HG02938 (cell line): ENCODE measurements around the gene GPR143.

ENCODE experiments used
- ATAC-seq: cut with Tn5 transposase; IDR thresholded peaks from one replicate; pipeline ENCODE4 v1.9.1; 2021; ENCODE audit warnings: mild to moderate bottlenecking, moderate library complexity; ENCODE audit not compliant: unreplicated experiment

Gene GPR143

DNA sequence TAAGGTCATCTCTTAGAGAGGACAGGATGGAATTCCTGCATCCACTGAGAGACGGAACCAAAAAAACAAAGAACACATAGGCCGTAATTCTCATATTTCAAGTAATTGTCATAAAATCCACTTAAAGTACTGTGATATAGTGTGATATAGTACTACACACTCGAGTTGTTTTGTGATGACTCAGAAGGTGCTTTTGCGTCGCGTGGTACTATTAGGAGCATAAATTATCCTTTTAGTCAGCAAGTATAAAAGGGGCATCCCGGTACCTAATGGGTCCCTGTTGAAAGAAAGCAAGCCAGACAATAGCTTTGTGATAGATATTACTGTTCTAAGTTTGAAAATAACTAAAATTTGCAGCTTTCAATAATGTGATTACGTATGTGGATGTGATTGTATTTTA is 55.3 kb downstream of the GPR143 start:
- ATAC-seq, result no peak

DNA sequence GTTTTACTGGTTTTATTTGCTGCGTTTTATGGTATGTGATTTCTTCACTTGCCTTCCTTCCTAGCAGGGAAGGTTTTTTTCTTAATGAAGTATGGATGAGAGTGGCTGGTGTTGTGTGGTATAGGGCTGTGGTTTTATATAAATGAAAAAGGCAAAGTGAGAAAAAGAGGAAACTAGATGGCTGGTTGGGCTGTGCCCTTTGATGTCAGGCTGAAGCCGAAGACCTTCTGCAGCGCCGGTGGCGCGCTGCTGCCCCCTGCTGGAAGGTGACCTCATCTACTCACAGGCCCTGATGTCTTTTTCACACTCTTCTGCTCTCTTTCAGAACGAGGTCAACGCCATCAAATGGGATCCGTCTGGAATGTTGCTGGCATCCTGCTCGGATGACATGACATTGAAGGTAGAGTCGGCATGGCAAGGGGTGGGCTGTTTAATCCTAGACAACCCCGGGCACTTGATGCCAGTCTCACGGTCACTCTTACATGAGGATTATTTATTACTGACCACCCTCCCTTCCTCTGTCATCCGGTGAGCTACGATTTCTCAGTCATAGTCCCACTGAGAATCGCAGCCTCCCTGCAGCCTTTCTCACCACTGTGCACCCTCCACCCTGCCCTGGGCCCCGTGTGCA is 56.6 kb downstream of the GPR143 start:
- ATAC-seq, result no peak

DNA sequence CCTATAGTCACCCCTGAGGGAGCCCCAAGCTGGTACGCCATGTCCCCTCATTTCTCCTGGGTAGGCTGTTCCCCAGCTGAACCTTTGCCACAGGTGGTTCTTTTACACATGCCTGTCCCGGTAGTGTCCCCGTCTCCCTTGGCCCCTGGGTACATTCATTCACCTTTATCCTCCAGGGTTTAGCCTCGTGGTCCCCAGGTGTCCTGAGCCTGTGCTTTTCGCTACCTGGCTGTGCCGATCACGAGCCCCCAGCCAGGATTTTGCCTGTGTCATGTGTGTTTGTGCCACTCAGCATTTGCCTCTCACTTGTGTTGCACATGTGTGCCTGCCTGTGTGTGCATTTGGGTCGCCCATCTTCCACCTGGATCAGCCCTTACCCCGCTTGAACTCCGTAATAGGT is 57.6 kb downstream of the GPR143 start:
- no peak for ATAC-seq

DNA sequence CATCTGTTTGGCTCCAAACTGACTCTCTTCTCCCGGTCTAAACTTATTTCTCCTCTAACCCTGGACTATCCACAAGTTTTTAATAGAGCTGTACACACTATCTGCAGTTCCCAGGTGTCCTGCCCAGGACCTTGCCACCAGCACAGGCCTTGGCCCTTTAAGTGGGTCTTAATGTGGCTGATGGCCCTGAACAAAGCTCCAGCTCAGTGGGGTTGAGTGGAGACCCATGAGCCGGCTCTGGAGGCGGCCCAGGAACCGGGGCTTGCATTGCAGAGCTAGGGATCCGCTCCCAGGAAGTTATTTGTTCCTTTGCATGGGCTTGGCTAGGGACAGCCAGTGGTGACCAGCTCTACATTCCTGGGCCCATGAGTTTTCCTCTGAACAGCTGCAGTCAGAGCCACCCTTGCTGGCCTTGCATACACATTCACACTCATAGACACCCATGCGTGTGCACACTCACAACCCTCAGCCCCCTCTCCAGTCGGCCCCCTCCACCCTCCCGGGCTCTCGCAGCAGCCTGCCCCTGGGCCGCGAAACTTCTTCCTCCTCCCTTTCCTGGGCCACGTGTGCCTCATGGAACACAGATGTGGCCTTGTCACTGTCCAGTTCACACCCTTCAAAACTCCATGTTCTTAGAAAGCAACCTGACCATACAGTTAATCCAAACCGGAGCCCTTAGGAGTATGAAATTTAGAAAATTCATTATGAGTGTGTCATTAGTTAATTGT is 58.2 kb downstream of the GPR143 start:
- no peak for ATAC-seq

DNA sequence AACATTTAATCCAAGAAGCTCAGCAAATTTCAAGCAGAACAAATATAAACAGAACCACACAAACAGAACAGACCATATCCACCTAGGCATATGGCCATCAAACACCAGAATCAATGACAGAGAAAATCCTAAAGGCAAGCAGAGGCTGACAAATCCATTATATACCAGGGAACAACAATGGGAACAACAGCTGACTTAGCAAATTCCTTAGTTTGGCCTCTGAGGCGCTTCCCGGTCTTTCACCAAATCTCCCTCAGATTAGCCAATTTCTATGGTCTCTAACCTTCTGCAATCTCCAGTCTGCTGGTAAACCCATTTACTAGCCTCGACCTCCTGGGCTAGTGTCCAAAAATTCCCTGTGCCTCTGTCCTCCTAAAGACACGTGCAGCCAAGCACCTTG is 59.2 kb downstream of the GPR143 start:
- ATAC-seq, result no peak

DNA sequence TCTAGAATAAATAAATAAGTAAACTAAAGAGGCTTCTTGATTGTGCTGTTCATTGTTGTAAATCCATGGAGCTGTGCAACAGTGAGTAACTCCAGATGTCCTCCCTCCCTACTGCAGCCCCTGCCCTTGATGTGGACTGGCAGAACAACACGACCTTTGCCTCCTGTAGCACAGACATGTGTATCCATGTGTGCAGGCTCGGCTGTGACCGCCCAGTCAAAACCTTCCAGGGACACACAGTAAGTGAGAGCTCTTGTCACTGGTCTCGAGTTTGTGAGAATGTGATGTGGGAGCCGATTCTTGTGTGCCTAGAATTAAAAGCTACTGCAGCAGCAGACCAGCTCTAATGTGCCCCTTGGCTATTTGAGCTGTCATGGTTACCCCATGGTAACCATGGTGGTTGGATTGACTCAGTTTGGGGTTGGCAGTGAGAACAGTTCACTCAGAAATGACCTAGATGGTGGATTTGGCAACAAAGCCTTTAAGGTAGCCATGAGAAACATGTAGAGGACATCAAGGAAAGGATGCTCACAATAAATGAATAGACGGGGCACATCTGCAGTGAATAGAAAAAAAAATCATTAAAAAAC is 60.7 kb downstream of the GPR143 start:
- no peak for ATAC-seq

DNA sequence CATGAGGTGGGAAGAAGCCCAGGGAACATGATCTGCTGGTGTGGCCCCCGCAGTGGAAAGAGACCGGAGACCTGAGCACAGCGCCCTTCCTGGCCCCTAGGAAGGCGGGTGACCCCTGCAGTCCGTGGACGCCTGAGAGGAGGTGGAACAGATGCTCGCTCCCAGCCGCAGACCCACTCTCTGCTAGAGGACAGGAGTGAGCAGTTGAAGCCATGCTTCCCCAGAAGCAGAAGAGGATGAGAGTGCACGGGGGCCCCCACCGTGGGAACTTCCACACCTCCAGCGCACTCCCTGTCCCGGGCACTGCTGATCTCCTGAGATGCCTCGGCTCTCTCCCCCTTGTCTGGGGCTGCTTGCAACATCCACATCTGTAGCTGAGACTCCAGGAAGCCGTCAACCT is 62.2 kb downstream of the GPR143 start:
- ATAC-seq, result no peak

DNA sequence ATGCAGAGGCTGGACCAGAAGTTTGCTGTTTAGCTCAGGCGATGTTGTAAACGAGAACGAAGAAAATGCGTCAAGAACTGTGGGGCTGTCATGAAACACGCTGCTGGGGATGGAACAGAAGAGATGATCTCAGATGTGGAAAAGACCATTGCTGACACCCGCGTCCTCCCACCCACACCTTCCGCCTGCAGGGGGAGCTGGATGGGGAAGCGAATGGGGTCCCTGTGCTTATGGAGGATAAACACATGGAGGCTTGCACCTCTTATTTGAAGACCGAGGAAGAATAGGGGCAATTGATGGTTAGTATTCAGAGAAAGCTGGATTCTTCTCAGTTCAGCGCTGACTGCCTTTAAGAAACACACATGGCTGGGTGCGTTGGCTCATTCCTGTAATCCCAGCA is 63.9 kb downstream of the GPR143 start:
- ATAC-seq, result no peak

DNA sequence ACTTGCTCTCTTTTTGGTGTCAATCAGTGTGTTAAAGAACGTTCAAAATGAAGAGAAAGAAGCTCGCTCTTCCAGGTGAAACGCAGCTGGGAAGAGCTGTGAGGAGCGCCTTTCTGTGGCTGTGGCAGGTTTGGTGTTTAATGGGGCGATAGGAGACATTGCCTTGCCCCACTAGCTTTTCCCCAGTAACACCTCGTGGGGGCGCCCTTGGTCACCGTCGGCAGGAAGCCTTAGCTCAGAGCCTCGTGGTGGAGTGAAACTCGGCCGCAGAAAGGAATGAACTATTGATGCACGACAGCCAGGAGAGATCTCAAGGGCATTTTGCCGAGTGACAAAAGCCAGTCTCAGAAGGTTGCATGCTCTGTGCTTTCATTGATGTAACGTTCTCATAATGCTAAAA is 65.1 kb downstream of the GPR143 start:
- ATAC-seq, result no peak

DNA sequence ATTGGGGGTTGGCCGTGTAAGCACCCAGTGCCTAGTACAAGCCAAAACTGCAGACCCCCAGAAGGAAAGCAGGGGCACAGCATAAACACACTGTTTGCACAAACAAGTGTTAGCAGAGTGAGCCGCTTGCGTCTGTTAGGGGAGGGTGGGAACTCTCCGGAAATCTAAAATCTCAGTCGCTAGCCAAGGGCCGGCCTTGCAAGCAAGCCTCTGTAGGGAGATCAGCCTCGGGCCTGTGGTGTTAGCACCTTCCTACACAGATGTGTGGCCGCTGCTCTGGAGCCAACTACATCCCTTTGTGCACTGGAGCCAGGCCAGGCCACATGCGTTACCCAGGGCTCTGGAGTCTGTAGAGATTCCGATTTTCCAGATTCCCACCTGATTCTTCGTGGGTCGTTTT is 67.1 kb downstream of the GPR143 start:
- ATAC-seq, result no peak

DNA sequence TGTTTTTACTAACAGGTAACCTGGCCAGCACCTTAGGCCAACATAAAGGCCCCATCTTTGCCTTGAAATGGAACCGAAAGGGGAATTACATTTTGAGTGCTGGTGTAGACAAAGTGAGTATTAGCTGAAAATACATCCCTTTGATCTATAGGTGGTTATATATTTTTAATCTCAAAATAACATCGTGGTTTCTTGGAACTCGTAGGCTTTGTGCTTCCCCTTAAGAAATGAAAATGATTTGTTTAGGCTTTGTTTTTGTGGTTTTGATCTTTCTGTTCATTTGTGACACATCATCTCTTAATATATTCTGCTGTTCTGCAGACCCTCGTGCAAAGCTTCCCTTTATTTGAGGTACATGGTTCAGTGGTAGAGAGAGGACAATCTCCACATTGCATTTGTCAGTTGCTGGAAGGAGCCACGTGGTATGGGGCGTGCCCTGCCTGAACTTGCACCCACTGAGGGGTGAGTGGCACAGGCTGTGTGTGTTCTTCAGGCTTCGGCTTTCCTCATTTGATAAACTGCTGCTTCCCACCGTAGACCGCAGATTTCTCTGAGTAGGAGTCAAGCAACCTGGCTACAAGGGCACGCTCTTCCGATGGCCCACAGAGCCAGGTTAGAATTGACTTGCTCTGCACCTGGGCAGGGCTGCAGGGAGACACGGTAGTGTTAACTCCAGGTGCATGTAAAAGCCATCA is 72.2 kb downstream of the GPR143 start:
- no peak for ATAC-seq

DNA sequence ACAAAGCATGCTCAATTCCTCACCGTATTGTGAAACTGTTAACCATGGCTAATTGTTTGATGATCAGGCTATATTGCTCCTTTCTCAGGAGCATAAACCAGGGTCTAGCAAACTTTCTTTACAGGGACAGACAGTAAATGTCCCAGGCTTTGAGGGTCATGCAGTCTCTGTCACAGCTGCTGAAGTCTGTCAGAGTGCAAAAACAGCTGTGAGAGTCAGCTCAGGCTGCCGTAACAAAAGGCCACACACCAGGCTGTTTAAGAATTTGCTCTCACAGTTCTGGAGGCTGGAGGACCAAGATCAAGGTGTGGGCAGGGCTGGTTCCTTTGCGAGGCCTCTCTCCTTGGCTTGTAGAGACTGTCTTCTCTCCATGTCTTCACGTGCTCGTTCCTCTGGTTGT is 75.6 kb downstream of the GPR143 start:
- ATAC-seq, result no peak

DNA sequence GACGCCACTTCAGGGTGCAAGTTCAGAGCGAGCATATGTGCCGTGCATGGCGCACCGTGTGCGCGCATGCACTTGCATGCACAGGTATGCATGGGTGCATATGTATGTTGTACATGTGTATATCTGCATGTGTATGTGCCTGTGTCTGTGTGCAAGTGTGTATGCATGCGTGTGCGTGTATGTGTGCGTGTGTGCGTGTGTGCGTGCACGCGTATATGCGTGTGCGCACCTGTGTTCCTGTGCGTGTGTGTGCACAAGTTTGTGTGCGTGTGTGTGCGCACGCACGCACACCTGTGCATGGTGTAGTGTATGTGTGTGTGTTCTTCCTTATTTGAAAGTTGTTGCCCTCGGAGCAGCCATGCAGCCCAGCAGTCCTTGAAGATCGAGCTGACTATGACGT is 76.8 kb downstream of the GPR143 start:
- ATAC-seq, result no peak

DNA sequence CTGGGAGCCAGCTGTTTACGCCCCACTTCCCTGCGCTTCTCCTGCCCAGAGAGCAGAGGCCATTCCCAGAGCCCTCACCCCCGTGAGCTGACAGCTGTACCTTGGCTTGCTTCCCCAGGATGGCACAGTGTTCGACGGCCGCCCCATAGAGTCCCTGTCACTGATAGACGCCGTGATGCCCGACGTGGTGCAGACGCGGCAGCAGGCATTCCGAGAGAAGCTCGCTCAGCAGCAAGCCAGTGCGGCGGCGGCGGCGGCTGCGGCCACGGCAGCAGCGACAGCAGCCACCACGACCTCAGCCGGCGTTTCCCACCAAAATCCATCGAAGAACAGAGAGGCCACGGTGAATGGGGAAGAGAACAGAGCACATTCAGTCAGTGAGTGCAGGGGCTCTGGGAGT is 77.7 kb downstream of the GPR143 start:
- no peak for ATAC-seq

DNA sequence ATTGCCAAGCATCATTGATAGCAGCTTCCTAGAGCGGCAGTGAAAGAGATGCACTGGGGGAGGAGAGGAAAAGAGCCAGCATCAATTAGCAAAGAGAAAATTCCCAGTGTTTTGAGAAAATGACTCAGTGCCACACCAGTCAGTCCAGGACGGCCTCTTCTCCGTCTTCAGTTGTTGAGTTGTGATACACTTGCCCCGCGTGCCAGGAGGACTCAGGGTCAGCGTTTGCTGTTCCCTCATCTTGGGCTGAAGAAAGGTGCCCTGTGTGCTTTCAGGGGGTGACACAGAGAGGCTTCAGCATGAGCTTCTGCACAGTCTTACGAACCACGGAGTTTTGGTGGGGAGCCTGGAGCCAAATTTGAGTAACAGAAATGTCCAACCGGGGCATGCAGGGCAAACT is 82.3 kb downstream of the GPR143 start:
- no peak for ATAC-seq

DNA sequence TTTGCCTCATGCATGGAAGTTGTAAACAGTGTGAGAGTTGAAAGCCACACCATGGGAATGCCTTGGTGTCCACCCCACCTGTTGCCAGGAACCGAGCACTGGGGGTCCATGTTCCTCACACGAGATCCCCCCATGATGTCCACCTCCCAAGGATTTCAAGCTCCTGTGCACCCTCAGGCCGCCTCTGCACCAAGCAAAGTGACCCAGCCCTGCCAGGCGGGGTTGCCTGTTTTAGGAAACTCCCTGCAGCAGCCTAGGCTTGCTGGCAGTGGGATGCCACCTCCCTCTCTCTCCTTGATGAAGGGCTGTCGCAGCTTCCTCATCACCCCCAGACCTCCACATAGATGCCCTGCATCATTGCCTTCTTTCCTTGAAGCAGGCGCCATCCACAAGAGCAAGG is 82.8 kb downstream of the GPR143 start:
- no peak for ATAC-seq

DNA sequence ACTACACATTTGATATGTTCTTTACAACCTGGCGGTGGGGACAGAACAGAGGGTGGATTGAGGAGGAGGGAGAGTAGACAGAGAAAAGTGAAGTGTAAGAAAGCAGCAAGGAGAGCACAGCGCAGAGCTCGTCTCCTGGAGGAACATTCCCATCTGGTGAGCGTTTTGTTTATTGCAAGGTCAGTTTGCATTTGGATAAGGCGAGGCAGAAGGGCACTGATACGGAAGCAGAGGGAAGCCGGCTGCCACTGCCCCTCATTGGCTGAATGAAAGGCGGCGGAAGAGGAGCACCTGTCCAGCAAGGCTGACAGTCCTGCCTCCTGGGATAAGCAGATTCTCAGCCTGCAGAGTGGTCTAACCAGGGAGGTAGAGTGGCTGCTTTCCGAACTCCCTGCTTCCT is 83.2 kb downstream of the GPR143 start:
- ATAC-seq, result no peak

DNA sequence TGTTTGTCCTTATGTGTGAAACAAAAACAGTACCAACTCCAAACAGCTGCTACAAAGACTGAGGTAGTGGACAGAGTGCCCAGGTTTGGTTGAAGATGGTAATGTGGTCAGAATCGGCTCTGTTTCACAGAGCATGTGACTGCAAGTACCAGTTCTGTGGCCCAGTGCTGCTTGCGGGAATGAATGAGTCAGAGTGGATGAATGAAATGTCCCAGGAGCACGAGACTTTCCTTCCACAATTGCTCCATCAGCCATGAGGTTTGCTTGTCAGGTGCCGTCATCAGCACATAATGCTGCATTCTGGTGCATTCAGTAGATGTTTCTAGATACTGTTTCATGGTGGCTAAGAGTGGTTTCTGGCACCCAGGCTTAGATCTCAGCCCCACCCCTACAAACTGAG is 84.2 kb downstream of the GPR143 start:
- no peak for ATAC-seq

DNA sequence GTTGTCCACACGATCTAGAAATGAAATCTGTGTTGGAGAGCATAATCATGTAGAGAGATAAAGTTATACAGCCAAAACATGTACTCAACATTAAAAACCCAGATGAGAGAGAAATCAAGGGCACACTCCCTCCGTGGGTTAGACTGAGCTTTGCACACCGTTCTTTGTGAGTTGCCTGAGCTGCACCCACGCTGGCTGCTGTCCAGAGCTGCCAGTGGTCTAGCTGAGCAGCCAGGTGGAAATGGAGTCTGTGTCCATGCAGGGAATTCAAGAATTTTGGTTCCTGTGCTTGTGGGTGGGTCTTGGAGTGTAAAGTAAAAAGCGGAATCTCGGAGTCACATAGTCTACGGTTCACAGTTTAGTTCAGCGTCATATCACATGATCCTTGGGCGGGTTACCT is 84.6 kb downstream of the GPR143 start:
- no peak for ATAC-seq

DNA sequence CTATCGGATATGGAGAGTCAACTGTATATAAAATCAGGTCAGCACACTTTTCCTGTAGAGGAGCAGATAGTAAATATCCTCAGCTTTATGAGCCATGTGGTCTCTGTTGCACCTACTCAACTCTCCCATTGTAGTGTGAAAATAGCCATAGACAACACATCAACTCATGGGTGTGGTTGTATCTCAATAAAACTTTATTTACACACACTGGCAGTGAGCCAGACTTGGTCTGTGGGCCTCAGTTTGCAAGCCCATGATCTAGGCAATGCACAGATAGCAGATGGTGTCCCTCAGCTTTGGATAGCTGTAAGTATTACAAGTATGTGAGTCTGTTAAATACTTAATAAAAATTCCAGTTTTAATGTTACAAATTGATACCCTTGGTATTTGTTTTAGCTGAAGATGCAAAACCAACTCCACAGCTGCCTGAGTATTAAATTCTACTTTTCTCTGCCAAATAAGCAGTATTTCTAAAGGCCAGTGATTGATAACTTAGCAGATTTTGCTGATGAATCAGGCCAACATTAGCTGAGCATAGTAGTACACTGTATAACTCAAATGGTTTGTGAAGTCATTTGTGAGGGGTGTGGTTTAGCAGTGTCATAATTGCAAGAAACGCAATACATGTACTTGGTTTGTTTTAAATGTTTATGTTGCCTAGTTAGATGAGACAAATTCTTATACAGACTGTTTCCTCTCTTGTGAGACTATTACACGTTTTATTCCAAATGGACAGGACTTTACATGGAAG is 87.3 kb downstream of the GPR143 start:
- no peak for ATAC-seq

DNA sequence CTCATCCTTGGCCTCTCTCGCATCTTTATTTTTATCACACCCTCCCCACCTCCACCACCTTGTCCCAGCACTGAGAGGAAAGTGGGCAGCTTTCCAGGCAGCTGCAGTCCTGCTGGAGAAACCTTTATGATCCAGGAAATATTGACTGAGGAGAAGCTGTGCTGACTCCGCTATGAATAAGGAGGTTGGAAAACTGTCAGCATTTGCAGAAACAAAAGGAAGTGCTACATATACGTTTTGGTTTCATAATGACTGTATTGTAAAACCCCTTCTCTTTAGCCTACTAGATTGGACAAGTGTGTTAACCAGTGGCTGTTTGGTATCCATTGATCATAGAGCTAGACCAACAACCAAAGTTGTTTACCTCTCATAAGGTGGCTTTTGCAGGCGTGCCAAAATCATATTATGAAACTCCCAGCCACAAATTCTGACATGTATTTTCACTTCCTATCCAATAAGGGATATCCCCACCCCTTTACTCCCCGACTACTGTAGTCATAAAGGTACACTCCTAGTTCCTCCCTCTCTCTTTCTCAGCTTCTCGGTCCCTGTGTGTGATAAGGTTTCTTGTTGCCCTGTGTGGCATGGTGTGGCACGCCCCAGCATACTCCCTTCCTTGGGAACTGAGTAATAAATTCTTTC is 88.4 kb downstream of the GPR143 start:
- ATAC-seq, result peak; percentile 99
